HG03108 (cell line): ENCODE results near the gene FOXL3.

ENCODE experiments used
- ATAC-seq: cut with Tn5 transposase; IDR thresholded peaks from one replicate; pipeline ENCODE4 v1.9.1; 2021; ENCODE audit warnings: moderate library complexity; ENCODE audit not compliant: unreplicated experiment

The FOXL3 gene

GRCh38 chr7:300546-301290, 10.7 kb downstream of the FOXL3 start:
- no peak for ATAC-seq

DNA sequence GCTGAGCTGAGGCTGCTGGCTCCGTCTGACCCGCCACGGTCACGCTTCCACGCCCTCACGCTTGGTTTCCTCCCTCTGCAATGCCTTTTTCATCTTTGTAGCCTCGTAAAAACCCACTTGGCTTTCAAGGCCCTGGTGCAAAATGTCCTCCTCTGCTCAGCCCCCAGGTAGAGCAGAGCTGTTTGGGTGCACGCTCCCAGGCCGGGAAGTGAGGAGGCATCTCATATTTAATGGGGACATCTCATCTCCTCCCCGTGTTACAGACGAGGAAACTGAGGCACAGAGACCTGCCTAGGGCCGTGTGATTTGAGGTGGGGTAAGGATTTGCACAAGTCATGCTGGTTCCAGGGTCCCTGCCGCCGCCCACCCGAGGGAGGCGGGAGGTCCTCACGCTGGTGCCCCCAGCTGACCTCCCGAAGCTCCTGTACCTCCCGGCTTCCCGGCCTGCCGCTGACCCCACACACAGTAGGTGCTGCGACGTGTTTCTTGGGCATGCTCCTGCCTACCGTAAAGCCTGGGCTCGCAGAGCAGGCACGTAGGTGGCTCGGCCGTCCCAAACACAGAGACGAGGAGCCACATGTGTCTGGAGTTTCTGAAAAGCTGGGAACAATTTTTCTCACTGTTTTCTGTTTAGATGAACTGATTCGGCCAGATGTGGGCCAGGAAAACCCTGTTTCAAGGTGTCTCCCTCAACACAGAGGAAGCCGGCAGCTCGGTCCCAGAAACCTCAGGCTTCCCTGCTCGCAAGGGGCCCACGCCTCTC, 11.5 kb downstream of the FOXL3 start:
- no peak for ATAC-seq

DNA sequence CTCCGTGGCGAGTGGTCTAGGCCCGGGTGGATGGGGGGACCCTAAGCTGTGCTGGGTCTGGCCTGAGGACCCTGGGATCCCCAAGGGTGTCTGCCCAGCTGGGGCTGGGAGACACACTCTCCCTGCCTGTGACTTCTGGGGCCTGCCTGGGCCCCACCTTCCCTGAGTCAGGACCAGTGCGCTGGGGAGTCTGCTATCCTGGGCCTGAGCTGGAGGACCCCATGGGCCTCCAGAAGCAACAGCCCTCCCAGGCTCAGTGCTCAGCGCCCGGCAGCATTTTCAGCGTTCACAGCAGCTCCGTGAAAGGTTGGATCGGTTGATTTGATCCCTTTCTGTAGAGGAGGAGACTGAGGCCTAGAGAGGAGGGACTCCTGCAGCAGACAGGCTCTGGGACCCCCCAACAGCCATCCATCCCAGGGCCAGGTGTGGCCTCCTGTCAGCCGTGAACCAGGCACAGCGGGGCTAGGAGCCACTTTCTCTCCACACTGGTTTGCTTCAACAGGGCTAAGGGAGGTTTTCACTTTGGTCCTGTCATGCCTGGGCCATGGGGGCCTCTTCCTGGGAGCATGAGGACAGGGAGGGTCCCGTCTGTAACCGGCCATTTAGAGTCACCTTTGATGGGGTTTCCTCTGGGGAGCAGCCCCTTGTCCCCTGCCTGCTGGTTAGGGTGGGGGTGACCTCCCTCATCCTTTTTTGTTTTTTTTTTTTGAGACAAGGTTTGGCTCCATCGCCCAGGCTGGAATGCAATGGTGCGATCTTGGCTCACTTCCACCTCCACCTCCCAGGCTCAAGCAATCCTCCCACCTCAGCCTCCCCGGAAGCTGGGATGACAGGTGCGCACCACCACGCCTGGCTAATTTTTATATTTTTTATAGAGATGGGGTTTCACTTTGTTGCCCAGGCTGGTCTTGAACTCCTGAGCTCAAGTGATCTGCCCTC, 12.4 kb downstream of the FOXL3 start:
- ATAC-seq: no peak

DNA sequence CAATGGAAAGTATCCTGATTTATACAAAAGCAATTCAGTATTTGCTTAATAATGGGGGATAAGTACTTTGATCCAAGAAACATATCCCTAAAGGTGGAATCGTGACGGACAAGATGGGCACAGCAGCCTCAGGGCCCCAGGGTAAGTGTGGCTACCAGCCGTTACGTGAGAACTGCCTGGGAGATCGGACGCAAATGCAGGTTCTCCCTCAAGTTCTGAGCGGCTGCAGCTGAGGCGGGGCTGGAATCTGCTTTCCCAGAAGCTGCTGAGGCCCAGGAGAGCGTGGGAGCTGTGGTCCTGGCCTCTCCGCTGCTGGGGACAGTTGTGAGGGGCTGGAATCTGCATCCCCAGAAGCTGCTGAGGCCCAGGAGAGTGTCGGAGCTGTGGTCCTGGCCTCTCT, 13.5 kb downstream of the FOXL3 start:
- no peak for ATAC-seq

- no peak for ATAC-seq
Observed at GRCh38 chr7:303884-304573, 14.1 kb downstream of the FOXL3 start.

GRCh38 chr7:304574-305409, 14.8 kb downstream of the FOXL3 start:
- no peak for ATAC-seq

DNA sequence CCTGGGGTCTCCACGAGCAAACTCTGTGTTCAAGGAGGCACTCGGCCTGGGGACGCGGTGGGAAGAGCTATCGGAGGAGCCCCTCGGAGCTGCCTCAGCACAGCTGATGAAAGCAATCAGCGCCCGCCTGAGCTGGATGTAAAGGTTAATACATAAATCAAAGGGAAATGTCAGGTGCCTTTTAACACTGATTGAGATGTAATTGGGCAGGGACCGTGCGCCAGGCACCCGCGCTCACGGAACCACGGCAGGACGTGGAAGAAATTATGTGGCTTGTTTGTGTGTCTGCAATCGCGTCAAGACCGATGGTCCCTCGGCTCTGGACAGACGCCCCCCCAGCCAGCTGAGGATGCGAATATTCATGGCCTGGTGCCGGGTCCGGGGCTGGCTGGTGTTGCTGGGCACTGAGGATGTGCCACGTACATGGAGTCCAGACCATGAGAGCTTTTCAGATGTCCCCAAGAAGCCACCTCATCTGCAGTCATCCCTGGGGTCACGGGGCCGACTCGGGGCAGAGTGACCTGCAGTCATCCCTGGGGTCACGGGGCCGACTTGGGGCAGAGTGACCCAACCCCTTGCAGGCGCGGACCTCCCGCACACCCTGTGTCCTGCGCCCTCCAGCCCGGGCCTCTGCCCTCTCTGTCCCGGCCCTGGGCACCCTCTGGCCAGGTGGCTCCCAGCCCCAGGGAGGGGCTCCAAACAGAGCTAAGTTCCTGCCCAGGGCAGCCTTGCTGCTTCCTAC, 15.6 kb downstream of the FOXL3 start:
- no peak for ATAC-seq

DNA sequence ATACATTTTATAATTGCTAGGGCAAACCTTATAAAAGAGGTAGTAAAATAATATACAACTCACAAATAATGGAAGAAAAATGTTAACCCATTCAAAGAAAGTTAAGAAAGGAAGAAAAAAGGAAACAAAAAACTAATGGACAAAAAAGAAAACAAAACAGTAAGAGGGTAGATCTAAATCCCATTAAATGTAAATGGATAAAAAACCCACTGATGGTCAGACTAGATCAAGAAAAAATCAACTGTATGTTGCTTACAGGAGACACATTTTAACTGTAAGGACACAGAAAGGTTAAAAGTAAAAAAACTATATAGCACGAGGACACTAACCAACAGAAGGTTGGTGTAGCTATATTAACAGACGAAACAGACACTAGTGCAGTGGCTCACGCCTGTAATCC, 18.0 kb downstream of the FOXL3 start:
- ATAC-seq: no peak

DNA sequence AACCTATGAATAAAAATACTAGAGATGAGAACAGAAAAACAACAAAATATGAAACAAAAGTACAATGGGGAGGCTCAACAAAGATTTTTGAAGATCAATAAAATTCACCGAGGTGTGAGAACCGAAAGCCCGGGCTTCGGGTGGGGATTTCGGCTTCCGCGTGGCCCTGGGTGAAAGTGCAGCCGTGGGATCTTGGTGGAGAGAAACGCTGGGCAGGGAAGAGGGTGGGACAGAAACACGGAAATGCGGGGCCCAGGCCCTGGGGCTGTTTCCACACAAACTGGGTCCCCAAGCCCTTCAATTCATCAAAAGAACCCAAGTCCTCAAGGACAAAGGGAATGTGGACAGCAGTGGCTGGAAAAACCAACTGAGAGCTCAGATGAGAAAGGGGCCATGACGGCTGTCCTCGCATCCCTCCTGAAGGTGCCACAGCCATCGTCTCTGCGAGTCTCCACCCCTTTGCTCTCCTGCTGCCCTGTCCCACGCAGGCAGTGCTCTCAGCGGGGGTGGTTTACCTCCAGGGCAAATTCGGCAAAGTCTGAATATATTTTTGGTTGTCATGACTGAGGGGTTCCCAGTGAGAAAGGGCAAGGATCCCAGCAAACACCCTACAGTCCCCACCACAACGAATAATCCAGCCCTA, 19.7 kb downstream of the FOXL3 start:
- no peak for ATAC-seq

DNA sequence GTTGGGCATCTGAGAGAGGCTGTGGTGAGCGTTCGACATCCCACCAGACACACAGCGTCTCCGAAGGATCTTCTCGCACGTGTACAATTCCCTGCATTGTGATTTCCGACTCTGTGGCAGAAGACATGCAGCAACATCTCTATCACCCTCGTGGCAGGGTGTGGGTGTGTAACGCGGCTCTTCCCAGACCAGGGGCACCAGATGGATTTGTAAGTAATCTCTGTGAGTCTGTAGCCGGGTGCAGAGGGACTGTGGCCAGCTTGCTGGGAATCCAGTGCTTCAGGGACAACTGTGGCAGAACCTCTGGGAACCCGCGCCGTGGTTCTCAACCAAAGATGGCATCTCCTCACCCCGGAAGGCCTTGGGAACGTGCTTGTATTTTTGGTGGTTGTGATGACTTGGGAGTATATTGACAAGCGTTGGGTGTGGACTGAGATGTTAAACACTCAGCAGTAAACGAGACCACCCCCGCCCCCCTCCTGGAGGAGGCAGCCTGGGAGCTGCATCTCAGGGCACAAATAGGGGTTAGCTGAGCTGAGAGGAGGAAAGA, 21.2 kb downstream of the FOXL3 start:
- ATAC-seq: no peak

- ATAC-seq: no peak
Observed at GRCh38 chr7:311796-312195, 21.8 kb downstream of the FOXL3 start.

DNA sequence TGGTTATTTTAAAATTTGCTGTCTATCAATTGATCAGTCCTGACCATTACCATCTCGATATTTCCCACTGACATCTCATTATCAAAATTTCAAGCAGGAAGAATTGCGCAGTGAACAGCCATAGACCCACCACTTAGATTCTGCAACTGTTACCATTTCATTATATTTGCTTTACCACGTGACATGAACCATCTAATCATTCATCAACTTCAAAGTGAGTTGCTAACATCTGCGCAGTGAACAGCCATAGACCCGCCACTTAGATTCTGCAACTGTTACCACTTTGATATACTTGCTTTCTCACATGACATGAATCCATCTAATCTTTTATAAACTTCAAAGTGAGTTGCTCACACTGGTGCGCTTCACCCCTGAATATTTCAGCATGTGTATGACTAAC, 22.5 kb downstream of the FOXL3 start:
- ATAC-seq: no peak

DNA sequence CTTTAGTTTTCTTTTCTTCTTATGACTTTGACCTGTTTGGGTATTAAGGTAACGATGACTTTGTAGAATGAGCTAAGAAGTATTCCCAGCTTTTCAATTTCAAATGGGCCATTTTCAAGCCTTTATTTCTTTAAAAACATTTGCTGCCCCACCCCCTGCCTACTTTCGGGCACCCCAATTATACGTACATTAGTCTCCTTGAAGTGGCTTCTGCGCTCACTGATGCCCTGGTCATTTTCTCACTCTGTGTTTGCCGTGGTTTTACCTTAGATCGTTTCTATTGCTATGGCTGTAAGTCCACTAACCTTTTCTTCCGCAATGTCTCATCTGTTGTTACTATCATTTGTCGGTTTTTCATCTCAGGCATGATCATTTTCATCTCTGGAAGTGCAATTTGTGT, 24.9 kb downstream of the FOXL3 start:
- no peak for ATAC-seq

DNA sequence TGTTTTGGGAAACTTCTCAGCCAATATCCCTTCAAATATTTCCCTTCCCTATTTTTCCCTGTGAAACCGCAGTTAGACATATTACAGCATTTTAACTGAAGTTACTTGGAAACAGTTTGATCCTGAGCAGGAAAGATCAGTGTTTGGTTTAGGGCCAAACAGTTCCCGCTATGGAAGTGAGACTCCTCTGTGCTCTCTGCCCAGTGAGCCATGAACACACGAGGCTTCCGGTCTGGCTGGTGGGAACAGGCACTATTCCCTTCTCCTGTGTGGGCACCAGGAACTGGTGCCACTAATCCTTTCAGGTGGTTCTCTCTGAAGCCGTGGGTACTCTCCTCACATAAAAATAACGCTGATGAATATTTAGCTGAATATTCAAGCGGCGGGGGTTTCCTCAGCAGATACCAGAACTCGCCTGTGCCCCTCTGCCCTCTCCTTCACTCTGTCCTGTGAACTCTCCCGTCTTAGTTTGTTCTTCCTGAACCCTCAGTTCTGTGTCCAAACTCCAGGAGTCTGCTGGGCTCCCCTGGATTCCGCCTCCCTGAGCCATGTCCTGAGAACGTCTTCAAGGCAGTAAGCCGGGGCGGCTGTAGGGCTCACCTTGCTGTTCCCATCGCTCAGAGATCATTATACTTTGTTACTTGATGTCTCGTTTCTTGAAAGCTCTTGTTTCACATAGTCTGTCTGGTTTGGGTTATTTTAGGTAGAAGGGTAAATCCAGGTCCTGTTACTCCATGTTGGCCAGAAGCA, 25.7 kb downstream of the FOXL3 start:
- ATAC-seq: no peak

- ATAC-seq: no peak
Observed at GRCh38 chr7:317643-318405, 27.9 kb downstream of the FOXL3 start.

DNA sequence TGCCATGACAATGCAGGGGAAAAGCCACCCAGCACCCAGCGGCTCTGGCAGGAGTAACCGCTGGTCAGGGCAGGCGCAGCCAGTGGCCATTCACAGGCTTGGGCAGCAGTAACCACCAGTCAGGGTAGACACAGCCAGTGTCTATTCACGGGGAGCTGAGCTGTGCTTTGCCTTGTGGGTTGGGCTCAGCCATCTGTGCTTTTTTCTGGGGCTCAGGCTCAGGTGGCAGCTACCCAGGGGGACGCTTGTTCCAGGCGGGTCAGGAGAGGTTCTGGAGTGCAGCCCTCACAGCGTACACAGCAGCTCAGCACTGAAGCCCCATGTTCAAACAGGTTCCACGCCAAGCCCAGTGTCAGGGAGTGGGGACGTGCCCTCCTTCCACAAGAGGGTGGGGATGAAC, 28.5 kb downstream of the FOXL3 start:
- ATAC-seq: no peak
